BLaER1 treated with 17β-estradiol and CSF1 and Interleukin-3, amounts not matched to agents 10 nM and 100 nM (cell line): Measurements from ENCODE around the gene NT5DC3.

Experiments used
- H3K27ac ChIP-seq, 11 experiments: shearing (Covaris generic); formaldehyde crosslinking; 2 replicates each; pipeline ENCODE4 v1.8.1; 2022
- H3K27me3 ChIP-seq, 11 experiments: shearing (Covaris generic); formaldehyde crosslinking; 2 replicates each; pipeline ENCODE4 v1.8.1; 2022
- H3K36me3 ChIP-seq, 11 experiments: shearing (Covaris generic); formaldehyde crosslinking; 2 replicates each; pipeline ENCODE4 v1.8.1; 2022
- H3K4me1 ChIP-seq, 10 experiments: shearing (Covaris generic); formaldehyde crosslinking; 2 replicates each; pipeline ENCODE4 v1.8.1; 2022
- H3K4me2 ChIP-seq, 11 experiments: shearing (Covaris generic); formaldehyde crosslinking; 2 replicates each; pipeline ENCODE4 v1.8.1; 2022
- H3K4me3 ChIP-seq, 10 experiments: shearing (Covaris generic); formaldehyde crosslinking; 2 replicates each; pipeline ENCODE4 v1.8.1; 2022
- H3K9ac ChIP-seq, 11 experiments: shearing (Covaris generic); formaldehyde crosslinking; 2 replicates each; pipeline ENCODE4 v1.8.1; 2022
- H3K9me3 ChIP-seq, 11 experiments: shearing (Covaris generic); formaldehyde crosslinking; replicated peaks in 1 of 11; 2 replicates each; pipeline ENCODE4 v1.8.1; 2022
- H4K20me1 ChIP-seq, 11 experiments: shearing (Covaris generic); formaldehyde crosslinking; 2 replicates each; pipeline ENCODE4 v1.8.1; 2022
- Cebpa-rat ChIP-seq, 11 experiments: shearing (Covaris generic); IDR thresholded peaks; 2 replicates each; pipeline ENCODE4 v1.8.1; 2022

NT5DC3 gene

GRCh38 chr12:103832048-103832997 lies 8.7 kb downstream of the NT5DC3 start:
- Histone ChIP-seq H3K9ac (no peak overlapping the region; a peak in 1 of 22 replicates), H3K27ac (peak overlapping the region in 3 of 11 experiments; percentile 4 to 18 (median 8); a peak in 3 of 22 replicates), H4K20me1 (peaks cover 0 to 65% (median 0%) of the 10 kb centered on the region in 11 experiments; a peak in 6 of 22 replicates), H3K4me2 (peak overlapping the region in 5 of 11 experiments; percentile 33 to 64 (median 44); a peak in 11 of 22 replicates), H3K4me3 (no peak overlapping the region), H3K9me3 (peaks cover 0 to 38% (median 29%) of the 10 kb centered on the region in 11 experiments; a peak in 20 of 22 replicates), H3K27me3 (no peaks in the 10 kb centered on the region), H3K36me3 (peaks cover 0 to 27% (median 19%) of the 10 kb centered on the region in 11 experiments; a peak in 8 of 22 replicates), H3K4me1 (peaks cover 27 to 63% (median 36%) of the 10 kb centered on the region in 10 experiments)
- no peak for TF ChIP-seq Cebpa-rat (IDR thresholded peaks at IDR 0.05)

- H3K4me3 ChIP-seq: no peak overlapping the region
- no peak for TF ChIP-seq Cebpa-rat (IDR thresholded peaks at IDR 0.05)
- peaks cover 0 to 65% (median 2%) of the 10 kb centered on the region in 11 experiments; a peak in 8 of 22 replicates for H4K20me1 ChIP-seq
- H3K9me3 ChIP-seq: peaks cover 0 to 27% (median 21%) of the 10 kb centered on the region in 11 experiments; a peak in 20 of 22 replicates
- H3K4me1 ChIP-seq: peaks cover 27 to 63% (median 36%) of the 10 kb centered on the region in 10 experiments
- no peak overlapping the region for H3K27ac ChIP-seq
- H3K9ac ChIP-seq: no peak overlapping the region
- no peak overlapping the region for H3K4me2 ChIP-seq
- H3K36me3 ChIP-seq: peaks cover 0 to 16% (median 5%) of the 10 kb centered on the region in 11 experiments; a peak in 6 of 22 replicates
- no peaks in the 10 kb centered on the region for H3K27me3 ChIP-seq
Observed at GRCh38 chr12:103830730-103831320, 10.2 kb downstream of the NT5DC3 start.

- Histone ChIP-seq H3K4me3 (no peak overlapping the region), H3K9ac (no peak overlapping the region), H3K4me1 (peaks cover 22 to 63% (median 33%) of the 10 kb centered on the region in 10 experiments), H3K36me3 (peaks cover 0 to 15% (median 5%) of the 10 kb centered on the region in 11 experiments; a peak in 6 of 22 replicates), H4K20me1 (peaks cover 0 to 67% (median 8%) of the 10 kb centered on the region in 11 experiments; a peak in 8 of 22 replicates), H3K27me3 (no peaks in the 10 kb centered on the region), H3K27ac (no peak overlapping the region), H3K9me3 (peaks cover 0 to 27% (median 21%) of the 10 kb centered on the region in 11 experiments; a peak in 20 of 22 replicates), H3K4me2 (peak overlapping the region in 2 of 11 experiments; percentile 25 to 69; a peak in 2 of 22 replicates)
- TF ChIP-seq Cebpa-rat (IDR thresholded peaks at IDR 0.05): no peak
Observed at GRCh38 chr12:103830025-103830725, 10.9 kb downstream of the NT5DC3 start.

- Histone ChIP-seq H3K36me3 (peaks cover 0 to 15% (median 5%) of the 10 kb centered on the region in 11 experiments; a peak in 6 of 22 replicates), H3K4me2 (peak overlapping the region in 3 of 11 experiments; percentile 24 to 69 (median 25); a peak in 4 of 22 replicates), H3K4me1 (peaks cover 12 to 56% (median 22%) of the 10 kb centered on the region in 10 experiments), H3K9me3 (peaks cover 0 to 27% (median 21%) of the 10 kb centered on the region in 11 experiments; a peak in 20 of 22 replicates), H3K27me3 (no peaks in the 10 kb centered on the region), H3K27ac (no peak overlapping the region), H4K20me1 (peaks cover 0 to 67% (median 8%) of the 10 kb centered on the region in 11 experiments; a peak in 9 of 22 replicates), H3K9ac (no peak overlapping the region), H3K4me3 (no peak overlapping the region)
- no peak for TF ChIP-seq Cebpa-rat (IDR thresholded peaks at IDR 0.05)
Observed at GRCh38 chr12:103829092-103829491, 11.9 kb downstream of the NT5DC3 start.

- no peaks in the 10 kb centered on the region for H3K27me3 ChIP-seq
Observed at GRCh38 chr12:103827911-103828391, 13.1 kb downstream of the NT5DC3 start.

GRCh38 chr12:103824845-103825244 lies 16.2 kb downstream of the NT5DC3 start:
- peaks cover 0 to 26% (median 5%) of the 10 kb centered on the region in 10 experiments; a peak in 11 of 20 replicates for H3K4me1 ChIP-seq
- no peak overlapping the region for H3K4me2 ChIP-seq
- no peak overlapping the region for H3K27ac ChIP-seq

More at GRCh38 chr12:103827911-103828391, 13.1 kb downstream of the NT5DC3 start:
- no peak for TF ChIP-seq Cebpa-rat (IDR thresholded peaks at IDR 0.05)
- Histone ChIP-seq H3K36me3 (peaks cover 0 to 15% (median 5%) of the 10 kb centered on the region in 11 experiments; a peak in 6 of 22 replicates), H3K9ac (no peak overlapping the region), H3K4me1 (peaks cover under 1 to 45% (median 11%) of the 10 kb centered on the region in 10 experiments; a peak in 15 of 20 replicates), H3K4me3 (no peak overlapping the region), H3K4me2 (peak overlapping the region in 5 of 11 experiments; percentile 17 to 69 (median 32); a peak in 7 of 22 replicates), H4K20me1 (peaks cover 0 to 64% (median 8%) of the 10 kb centered on the region in 11 experiments; a peak in 9 of 22 replicates), H3K9me3 (peaks cover 0 to 27% (median 21%) of the 10 kb centered on the region in 11 experiments; a peak in 20 of 22 replicates), H3K27ac (no peak overlapping the region)

GRCh38 chr12:103824290-103824689 lies 16.7 kb downstream of the NT5DC3 start:
- Histone ChIP-seq H3K27ac (no peak overlapping the region), H3K4me3 (no peak overlapping the region)
- no peak for TF ChIP-seq Cebpa-rat (IDR thresholded peaks at IDR 0.05)

More at GRCh38 chr12:103824845-103825244, 16.2 kb downstream of the NT5DC3 start:
- TF ChIP-seq Cebpa-rat (IDR thresholded peaks at IDR 0.05): no peak
- Histone ChIP-seq H3K9me3 (peaks cover 0 to 15% (median 10%) of the 10 kb centered on the region in 11 experiments; a peak in 18 of 22 replicates), H3K9ac (no peak overlapping the region), H3K36me3 (peaks cover 0 to 15% (median 11%) of the 10 kb centered on the region in 11 experiments; a peak in 14 of 22 replicates), H4K20me1 (peaks cover 0 to 79% (median 8%) of the 10 kb centered on the region in 11 experiments; a peak in 9 of 22 replicates), H3K4me3 (no peak overlapping the region), H3K27me3 (no peaks in the 10 kb centered on the region)

More at GRCh38 chr12:103824290-103824689, 16.7 kb downstream of the NT5DC3 start:
- Histone ChIP-seq H3K36me3 (peaks cover 0 to 15% (median 11%) of the 10 kb centered on the region in 11 experiments; a peak in 14 of 22 replicates), H4K20me1 (peaks cover 0 to 83% (median 8%) of the 10 kb centered on the region in 11 experiments; a peak in 9 of 22 replicates), H3K9me3 (peaks cover 0 to 13% (median 10%) of the 10 kb centered on the region in 11 experiments; a peak in 18 of 22 replicates), H3K4me2 (no peak overlapping the region), H3K27me3 (no peaks in the 10 kb centered on the region), H3K9ac (no peak overlapping the region), H3K4me1 (peaks cover 0 to 20% (median 5%) of the 10 kb centered on the region in 10 experiments; a peak in 11 of 20 replicates)
